Ascending aorta (tissue), 2 donors: ENCODE measurements around the gene PSMB2. TPM values are rescaled to one million over a fixed set of nuclear protein-coding genes. Genes with fewer than 3 reads are reported as not detected.

ENCODE experiments used
- DNase-seq, 2 donors: peaks; one replicate each; pipeline ENCODE4 v3.0.0-alpha.2; 2019; ENCODE audit warnings: low spot score in 2 of 2
- H3K27ac ChIP-seq, 2 donors: fragments of 200-600 bp; sonication (generic); one replicate each; pipeline ENCODE4 v1.5.1; 2016 to 2017; ENCODE audit warnings: mild to moderate bottlenecking in 1 of 2
- H3K27me3 ChIP-seq: fragments of 200-600 bp; sonication (generic); one replicate; pipeline ENCODE4 v1.5.1; 2017
- H3K36me3 ChIP-seq, 2 donors: fragments of 200-600 bp; sonication (generic); one replicate each; pipeline ENCODE4 v1.5.1; 2016
- H3K4me1 ChIP-seq, 2 donors: fragments of 200-600 bp; sonication (generic); one replicate each; pipeline ENCODE4 v1.5.1; 2016 to 2017; ENCODE audit warnings: mild to moderate bottlenecking in 1 of 2
- H3K4me3 ChIP-seq, 2 donors: fragments of 200-600 bp; sonication (generic); one replicate each; pipeline ENCODE4 v1.5.1; 2016 to 2017; ENCODE audit warnings: mild to moderate bottlenecking in 1 of 2
- H3K9me3 ChIP-seq, 2 donors: fragments of 200-600 bp; sonication (generic); one replicate each; pipeline ENCODE4 v1.5.1; 2016
- intact Hi-C: fragments of 100-400 bp; cut with DNase I; formaldehyde crosslinking; loops from one replicate; pipeline ENCODE4 v1.15.1; 2023
- total RNA-seq: library from RNA; depleted of rRNA; stranded (reverse); fragments of >200 nt; gene quantifications from one replicate; pipeline ENCODE4 v1.1.0, GENCODE V29; 2016
- TF ChIP-seq, protein P1 (sequence below), 3 experiments: fragments of 200-600 bp in 2 of 3; fragments of 450-650 bp in 1 of 3; sonication (generic) in 2 of 3; IDR thresholded peaks; one replicate each; pipeline ENCODE4 v1.5.1; 2016 to 2019; ENCODE audit warnings: antibody characterized with exemption in 3 of 3, mild to moderate bottlenecking in 1 of 3, moderate library complexity in 1 of 3

The PSMB2 gene
- total RNA-seq, 1 donor from 2014 or later, result 54.0 TPM

DNA sequence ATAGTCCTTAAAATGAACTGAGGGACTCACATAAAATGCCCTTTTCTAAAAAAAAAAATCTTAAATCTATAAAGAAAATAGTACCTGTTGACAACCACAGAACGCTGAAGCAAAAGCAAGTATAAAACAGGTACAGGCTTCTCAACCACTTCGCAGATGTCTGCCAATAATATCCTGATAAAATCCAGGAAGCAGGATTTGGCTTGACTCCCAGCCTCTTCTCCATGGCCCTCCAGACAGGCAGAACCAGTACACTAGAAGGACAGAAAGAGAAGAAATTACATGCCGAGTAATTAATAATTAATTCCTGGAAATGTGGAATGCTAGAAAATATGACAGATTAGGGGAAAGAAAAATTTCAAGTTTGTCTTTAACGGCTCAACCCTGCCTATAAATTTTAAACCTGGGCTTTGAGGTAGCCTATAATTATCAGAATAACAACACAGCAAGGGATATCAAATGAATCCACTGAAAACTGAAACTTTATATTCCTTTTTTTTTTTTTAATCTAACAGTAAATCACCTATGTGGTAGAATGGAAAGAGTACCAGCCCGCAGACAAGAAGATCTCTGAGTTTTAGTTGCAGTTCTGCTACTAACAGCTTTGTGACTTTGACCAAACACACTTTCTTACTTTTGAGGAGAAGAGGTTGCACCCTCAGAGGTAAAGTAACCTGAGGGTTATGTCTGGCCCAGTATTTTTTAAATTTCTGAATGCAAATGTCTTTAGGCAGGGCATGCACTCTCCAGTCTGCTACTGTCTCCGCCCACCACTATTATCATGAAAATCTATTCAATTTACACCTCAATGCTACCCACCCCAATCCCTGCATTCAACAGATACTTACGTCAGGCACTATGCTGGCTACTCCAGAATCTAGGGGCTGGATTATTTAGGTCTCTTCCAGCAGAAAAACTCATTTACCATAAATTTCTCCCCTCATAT is 86.8 kb downstream of the PSMB2 start:
- H3K9me3 ChIP-seq, result no peaks in the 10 kb centered on the region
- DNase-seq, result no peak
- TF ChIP-seq, protein P1, sequence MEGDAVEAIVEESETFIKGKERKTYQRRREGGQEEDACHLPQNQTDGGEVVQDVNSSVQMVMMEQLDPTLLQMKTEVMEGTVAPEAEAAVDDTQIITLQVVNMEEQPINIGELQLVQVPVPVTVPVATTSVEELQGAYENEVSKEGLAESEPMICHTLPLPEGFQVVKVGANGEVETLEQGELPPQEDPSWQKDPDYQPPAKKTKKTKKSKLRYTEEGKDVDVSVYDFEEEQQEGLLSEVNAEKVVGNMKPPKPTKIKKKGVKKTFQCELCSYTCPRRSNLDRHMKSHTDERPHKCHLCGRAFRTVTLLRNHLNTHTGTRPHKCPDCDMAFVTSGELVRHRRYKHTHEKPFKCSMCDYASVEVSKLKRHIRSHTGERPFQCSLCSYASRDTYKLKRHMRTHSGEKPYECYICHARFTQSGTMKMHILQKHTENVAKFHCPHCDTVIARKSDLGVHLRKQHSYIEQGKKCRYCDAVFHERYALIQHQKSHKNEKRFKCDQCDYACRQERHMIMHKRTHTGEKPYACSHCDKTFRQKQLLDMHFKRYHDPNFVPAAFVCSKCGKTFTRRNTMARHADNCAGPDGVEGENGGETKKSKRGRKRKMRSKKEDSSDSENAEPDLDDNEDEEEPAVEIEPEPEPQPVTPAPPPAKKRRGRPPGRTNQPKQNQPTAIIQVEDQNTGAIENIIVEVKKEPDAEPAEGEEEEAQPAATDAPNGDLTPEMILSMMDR (IDR thresholded peaks at IDR 0.05), result no peak
- H3K27me3 ChIP-seq, result no peaks in the 10 kb centered on the region
- intact Hi-C loops, result loop anchor here (5.0 kb wide), 2 partner anchors 88 to 218 kb away; partner anchors contain the start of gene PSMB2
- no peak overlapping the region for H3K27ac ChIP-seq
- H3K4me3 ChIP-seq, result no peak overlapping the region
- H3K36me3 ChIP-seq, result peaks cover 14 to 37% of the 10 kb centered on the region in 2 donors
- H3K4me1 ChIP-seq, result peaks cover 2 to 30% of the 10 kb centered on the region in 2 donors

- no peak overlapping the region for H3K27ac ChIP-seq
- intact Hi-C loops, result no loop called here
- peaks cover 2 to 30% of the 10 kb centered on the region in 2 donors for H3K4me1 ChIP-seq
- TF ChIP-seq, protein P1 (IDR thresholded peaks at IDR 0.05), result no peak
- peaks cover 14 to 39% of the 10 kb centered on the region in 2 donors for H3K36me3 ChIP-seq
- no peak overlapping the region for H3K4me3 ChIP-seq
- no peaks in the 10 kb centered on the region for H3K9me3 ChIP-seq
- no peaks in the 10 kb centered on the region for H3K27me3 ChIP-seq
- no peak for DNase-seq
These were observed 87.5 kb downstream of the PSMB2 start for GRCh38 chr1:35553851-35554250.

Other genes with a start within 250 kb of the PSMB2 start
- 44.9 TPM for gene KIAA0319L, start 84.1 kb downstream of the PSMB2 start, total RNA-seq
- 20.1 TPM for gene NCDN, start 83.7 kb downstream of the PSMB2 start, total RNA-seq
- 10.2 TPM for gene TFAP2E, start 68.2 kb downstream of the PSMB2 start, total RNA-seq
- gene C1orf216, start 77.4 kb upstream of the PSMB2 start, total RNA-seq, result 40.6 TPM
- not detected for gene CLSPN, start 128.5 kb upstream of the PSMB2 start, total RNA-seq
- 40.4 TPM for gene AGO4, start 166.5 kb upstream of the PSMB2 start, total RNA-seq
- gene AGO1, start 241.7 kb upstream of the PSMB2 start, total RNA-seq, result 24.2 TPM